RPMI8226 (cell line): Measurements from ENCODE around the gene FGF2.
"Not testable (repeated sequence)": the region's sequence is repeated elsewhere in the genome, so short reads cannot be mapped to it uniquely, and the experiment has no call there.

Experiments used
- DNase-seq: peaks from one replicate; pipeline ENCODE4 v3.0.0-alpha.2; 2015

The FGF2 gene

GRCh38 chr4:122945136-122945535 lies 118.5 kb downstream of the FGF2 start:
- not testable (repeated sequence) for DNase-seq

GRCh38 chr4:122946142-122946541 lies 119.5 kb downstream of the FGF2 start:
- DNase-seq = no peak
